ENCODE measurements around the gene SMPDL3A.
A peak's percentile ranks its signal among the peaks of the same experiment; 100 is the strongest.
"Not testable (repeated sequence)": the region's sequence is repeated elsewhere in the genome, so short reads cannot be mapped to it uniquely, and the experiment has no call there.

SMPDL3A gene

GRCh38 chr6:122789182-122790027 is at the start of gene SMPDL3A:
Gene SMPDL3A (plus strand): TSS chr6:122789258. CDS start chr6:122789347, 89 bp downstream.
- DNase-seq: peak; percentile 55

GRCh38 chr6:122740091-122740490 is 49.0 kb upstream of the SMPDL3A start:
- no peak for DNase-seq

GRCh38 chr6:122740936-122741335 is 48.1 kb upstream of the SMPDL3A start:
- DNase-seq: no peak

GRCh38 chr6:122744247-122744646 is 44.8 kb upstream of the SMPDL3A start:
- peak; percentile 10 for DNase-seq

- not testable (repeated sequence) for DNase-seq
Observed at GRCh38 chr6:122744856-122745255, 44.2 kb upstream of the SMPDL3A start.

- no peak for DNase-seq
Observed at GRCh38 chr6:122746688-122747087, 42.4 kb upstream of the SMPDL3A start.

- no peak for DNase-seq
Observed at GRCh38 chr6:122747573-122747972, 41.5 kb upstream of the SMPDL3A start.

GRCh38 chr6:122748945-122749344 is 40.1 kb upstream of the SMPDL3A start:
- DNase-seq: not testable (repeated sequence)

- peak; percentile 5 for DNase-seq
Observed at GRCh38 chr6:122749451-122750050, 39.5 kb upstream of the SMPDL3A start.

- DNase-seq: no peak
Observed at GRCh38 chr6:122751326-122751725, 37.7 kb upstream of the SMPDL3A start.

- no peak for DNase-seq
Observed at GRCh38 chr6:122752459-122752858, 36.6 kb upstream of the SMPDL3A start.

- no peak for DNase-seq
Observed at GRCh38 chr6:122753000-122753687, 35.9 kb upstream of the SMPDL3A start.

GRCh38 chr6:122753688-122754056 is 35.4 kb upstream of the SMPDL3A start:
- peak; percentile 22 for DNase-seq

- no peak for DNase-seq
Observed at GRCh38 chr6:122754191-122754731, 34.8 kb upstream of the SMPDL3A start.

GRCh38 chr6:122755901-122756300 is 33.2 kb upstream of the SMPDL3A start:
- no peak for DNase-seq

GRCh38 chr6:122758927-122759334 is 30.1 kb upstream of the SMPDL3A start:
- DNase-seq: no peak

- DNase-seq: no peak
Observed at GRCh38 chr6:122760330-122760729, 28.7 kb upstream of the SMPDL3A start.

- no peak for DNase-seq
Observed at GRCh38 chr6:122766256-122766655, 22.8 kb upstream of the SMPDL3A start.

- no peak for DNase-seq
Observed at GRCh38 chr6:122770835-122771601, 18.0 kb upstream of the SMPDL3A start.

GRCh38 chr6:122772724-122773415 is 16.2 kb upstream of the SMPDL3A start:
- no peak for DNase-seq

GRCh38 chr6:122775975-122776374 is 13.1 kb upstream of the SMPDL3A start:
- DNase-seq: no peak

- no peak for DNase-seq
Observed at GRCh38 chr6:122778302-122778701, 10.8 kb upstream of the SMPDL3A start.

Data from fibroblast of upper back skin (primary cell).